ENCODE measurements around the gene NYAP2. TPM values are rescaled to one million over a fixed set of nuclear protein-coding genes. Genes with fewer than 3 reads are reported as not detected.

The NYAP2 gene
- polyA plus RNA-seq, 3 donors: not detected

DNA sequence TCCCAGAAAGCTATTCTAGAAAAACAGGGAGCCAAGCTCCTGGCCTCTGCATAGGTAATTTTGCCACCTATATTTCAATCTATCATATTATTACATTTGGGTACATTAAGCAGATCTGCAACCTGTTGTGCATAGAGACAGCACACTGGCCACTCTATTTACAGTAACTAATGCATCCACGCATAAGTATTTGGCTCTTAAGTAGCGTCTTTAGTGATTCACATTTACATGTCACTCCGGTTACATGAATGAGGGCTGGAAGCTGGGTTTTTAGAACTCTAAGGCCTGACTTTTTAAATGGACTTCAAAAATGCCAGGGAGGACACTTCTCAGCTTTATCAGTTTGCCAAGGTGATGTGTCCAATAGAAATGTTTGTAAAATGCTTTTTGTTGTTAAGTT, 97.7 kb downstream of the NYAP2 start:
- Mint-ChIP-seq H3K36me3 (no peaks in the 10 kb centered on the region), H3K27me3 (ENCODE audit: low read depth in 3 of 3) (no peaks in the 10 kb centered on the region), H3K27ac (no peak overlapping the region), H3K9me3 (peaks cover 0 to 5% (median 0%) of the 10 kb centered on the region in 7 donors), H3K4me1 (no peaks in the 10 kb centered on the region), H3K4me3 (no peak overlapping the region)
- H3K4me3 ChIP-seq (replicated peaks in 1 of 3; ENCODE audit: low read depth in 2 of 3, low read length in 3 of 3): no peak overlapping the region
- no peaks in the 10 kb centered on the region for H3K27me3 ChIP-seq (ENCODE audit: control insufficient read depth in 2 of 2, insufficient read depth in 2 of 2, low read length in 2 of 2)
- TF ChIP-seq, protein P1, sequence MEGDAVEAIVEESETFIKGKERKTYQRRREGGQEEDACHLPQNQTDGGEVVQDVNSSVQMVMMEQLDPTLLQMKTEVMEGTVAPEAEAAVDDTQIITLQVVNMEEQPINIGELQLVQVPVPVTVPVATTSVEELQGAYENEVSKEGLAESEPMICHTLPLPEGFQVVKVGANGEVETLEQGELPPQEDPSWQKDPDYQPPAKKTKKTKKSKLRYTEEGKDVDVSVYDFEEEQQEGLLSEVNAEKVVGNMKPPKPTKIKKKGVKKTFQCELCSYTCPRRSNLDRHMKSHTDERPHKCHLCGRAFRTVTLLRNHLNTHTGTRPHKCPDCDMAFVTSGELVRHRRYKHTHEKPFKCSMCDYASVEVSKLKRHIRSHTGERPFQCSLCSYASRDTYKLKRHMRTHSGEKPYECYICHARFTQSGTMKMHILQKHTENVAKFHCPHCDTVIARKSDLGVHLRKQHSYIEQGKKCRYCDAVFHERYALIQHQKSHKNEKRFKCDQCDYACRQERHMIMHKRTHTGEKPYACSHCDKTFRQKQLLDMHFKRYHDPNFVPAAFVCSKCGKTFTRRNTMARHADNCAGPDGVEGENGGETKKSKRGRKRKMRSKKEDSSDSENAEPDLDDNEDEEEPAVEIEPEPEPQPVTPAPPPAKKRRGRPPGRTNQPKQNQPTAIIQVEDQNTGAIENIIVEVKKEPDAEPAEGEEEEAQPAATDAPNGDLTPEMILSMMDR (IDR thresholded peaks at IDR 0.05): no peak
- no CpG with 5 or more reads among the region's 3 CpGs for WGBS (ENCODE audit: insufficient coverage)
- H3K4me1 ChIP-seq (ENCODE audit: control insufficient read depth in 1 of 2, insufficient read depth in 2 of 2, low read length in 2 of 2): no peaks in the 10 kb centered on the region
- intact Hi-C loops (cut with micrococcal nuclease): no loop called here
- no peak overlapping the region for H3K4me2 ChIP-seq (replicated peaks; ENCODE audit: extremely low read depth, low read length, poor library complexity, severe bottlenecking)
- H3K9me3 ChIP-seq (replicated peaks in 1 of 2; ENCODE audit: control insufficient read depth in 1 of 2, insufficient read depth in 1 of 2, low read length in 2 of 2): no peaks in the 10 kb centered on the region
- H3K9ac ChIP-seq (ENCODE audit: insufficient read depth, low read length, poor library complexity, severe bottlenecking): no peak overlapping the region
- no peaks in the 10 kb centered on the region for H3K36me3 ChIP-seq (replicated peaks in 1 of 2; ENCODE audit: control insufficient read depth in 1 of 2, insufficient read depth in 2 of 2, low read length in 2 of 2)
- no peaks in the 10 kb centered on the region for H4K20me1 ChIP-seq (ENCODE audit: insufficient read depth, low read length)
- DNase-seq: no peak
- H3K27ac ChIP-seq (ENCODE audit: low read depth in 1 of 2, low read length in 2 of 2): no peak overlapping the region
- no peaks in the 10 kb centered on the region for H3K79me2 ChIP-seq (ENCODE audit: insufficient read depth, low read length)
- H2AFZ ChIP-seq (ENCODE audit: insufficient read depth, low read depth, low read length, poor library complexity, severe bottlenecking): no peak overlapping the region

DNA sequence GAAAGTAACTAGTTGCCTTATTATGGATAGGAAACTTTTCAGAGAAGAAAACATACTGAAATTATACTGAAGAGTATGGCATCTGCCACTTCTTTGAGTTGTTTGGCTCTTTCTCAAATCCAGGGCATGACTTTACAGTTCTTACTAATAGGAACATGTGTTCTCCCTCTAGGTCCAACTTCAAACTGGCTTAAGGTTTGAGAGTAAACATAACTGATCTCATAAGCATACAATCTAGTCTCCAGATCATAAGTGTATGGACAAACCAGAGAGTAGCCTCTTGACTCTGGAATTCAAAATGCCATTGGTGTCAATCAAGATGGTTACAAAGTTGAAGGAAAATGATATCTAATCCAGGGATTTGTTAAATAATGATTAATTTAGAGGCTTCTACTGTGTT, 101.5 kb downstream of the NYAP2 start:
- no peaks in the 10 kb centered on the region for H3K27me3 ChIP-seq (ENCODE audit: control insufficient read depth in 2 of 2, insufficient read depth in 2 of 2, low read length in 2 of 2)
- no peak overlapping the region for H3K27ac Mint-ChIP-seq
- H3K4me3 Mint-ChIP-seq: no peak overlapping the region
- H4K20me1 ChIP-seq (ENCODE audit: insufficient read depth, low read length): no peaks in the 10 kb centered on the region
- no peaks in the 10 kb centered on the region for H3K79me2 ChIP-seq (ENCODE audit: insufficient read depth, low read length)
- H3K4me1 ChIP-seq (ENCODE audit: control insufficient read depth in 1 of 2, insufficient read depth in 2 of 2, low read length in 2 of 2): no peaks in the 10 kb centered on the region
- H2AFZ ChIP-seq (ENCODE audit: insufficient read depth, low read depth, low read length, poor library complexity, severe bottlenecking): no peak overlapping the region
- H3K36me3 Mint-ChIP-seq: no peaks in the 10 kb centered on the region
- DNase-seq: no peak
- no peak overlapping the region for H3K4me2 ChIP-seq (replicated peaks; ENCODE audit: extremely low read depth, low read length, poor library complexity, severe bottlenecking)
- H3K4me3 ChIP-seq (replicated peaks in 1 of 3; ENCODE audit: low read depth in 2 of 3, low read length in 3 of 3): no peak overlapping the region
- H3K9me3 Mint-ChIP-seq: peaks cover 0 to 3% (median 0%) of the 10 kb centered on the region in 7 donors
- H3K36me3 ChIP-seq (replicated peaks in 1 of 2; ENCODE audit: control insufficient read depth in 1 of 2, insufficient read depth in 2 of 2, low read length in 2 of 2): no peaks in the 10 kb centered on the region
- TF ChIP-seq, protein P1 (IDR thresholded peaks at IDR 0.05): no peak
- H3K27me3 Mint-ChIP-seq (ENCODE audit: low read depth in 3 of 3): no peaks in the 10 kb centered on the region
- no peaks in the 10 kb centered on the region for H3K9me3 ChIP-seq (replicated peaks in 1 of 2; ENCODE audit: control insufficient read depth in 1 of 2, insufficient read depth in 1 of 2, low read length in 2 of 2)
- intact Hi-C loops (cut with micrococcal nuclease): no loop called here
- no peak overlapping the region for H3K27ac ChIP-seq (ENCODE audit: low read depth in 1 of 2, low read length in 2 of 2)
- H3K9ac ChIP-seq (ENCODE audit: insufficient read depth, low read length, poor library complexity, severe bottlenecking): no peak overlapping the region
- H3K4me1 Mint-ChIP-seq: no peaks in the 10 kb centered on the region
